PFSK-1 (cell line): ENCODE measurements around the gene STX18.

Experiments used
- FOXP2 ChIP-seq: optimal IDR thresholded peaks from 2 replicates; pipeline ENCODE3; 2011; ENCODE audit warnings: borderline replicate concordance, control low read depth, inconsistent platforms; ENCODE audit not compliant: insufficient read depth; ENCODE audit errors: extremely low read length, extremely low read depth
- POLR2AphosphoS5 ChIP-seq: IDR thresholded peaks from 2 replicates; pipeline ENCODE4 v1.6.1; 2012; ENCODE audit warnings: low read depth, mild to moderate bottlenecking, control low read depth, low read length, moderate library complexity
- REST ChIP-seq, 2 experiments: IDR thresholded peaks; 2 replicates each; pipeline versions ENCODE4 v1.6.1 to v1.8.0; 2011 to 2012; ENCODE audit warnings: low read depth in 2 of 2, low read length in 2 of 2, control low read depth in 1 of 2, inconsistent platforms in 1 of 2, mild to moderate bottlenecking in 1 of 2, moderate library complexity in 1 of 2; ENCODE audit not compliant: insufficient read depth in 1 of 2
- SIN3A ChIP-seq: IDR thresholded peaks from 2 replicates; pipeline ENCODE4 v1.6.1; 2012; ENCODE audit warnings: mild to moderate bottlenecking, low read length, moderate library complexity, borderline replicate concordance; ENCODE audit not compliant: insufficient read depth
- TAF1 ChIP-seq: IDR thresholded peaks from 2 replicates; pipeline ENCODE4 v1.6.1; 2012; ENCODE audit warnings: low read length, control low read depth, borderline replicate concordance; ENCODE audit not compliant: insufficient read depth

STX18 gene

GRCh38 chr4:4432341-4433125 is 109.3 kb downstream of the STX18 start:
- TF ChIP-seq REST (IDR thresholded peaks at IDR 0.05; ENCODE audit: insufficient read depth in 1 of 2, low read depth in 2 of 2, low read length in 2 of 2) (no peak), SIN3A (no peak), FOXP2 (no peak), POLR2AphosphoS5 (no peak), TAF1 (no peak)

- TF ChIP-seq FOXP2 = no peak
- no peak for TF ChIP-seq REST (IDR thresholded peaks at IDR 0.05; ENCODE audit: insufficient read depth in 1 of 2, low read depth in 2 of 2, low read length in 2 of 2)
- no peak for TF ChIP-seq SIN3A
- no peak for TF ChIP-seq POLR2AphosphoS5
- TF ChIP-seq TAF1 = no peak
These were observed 111.2 kb downstream of the STX18 start for GRCh38 chr4:4430492-4431195.

- no peak for TF ChIP-seq SIN3A
- no peak for TF ChIP-seq POLR2AphosphoS5
- no peak for TF ChIP-seq FOXP2
- no peak for TF ChIP-seq REST (IDR thresholded peaks at IDR 0.05; ENCODE audit: insufficient read depth in 1 of 2, low read depth in 2 of 2, low read length in 2 of 2)
- TF ChIP-seq TAF1 = no peak
These were observed 112.6 kb downstream of the STX18 start for GRCh38 chr4:4428966-4429875.

DNA sequence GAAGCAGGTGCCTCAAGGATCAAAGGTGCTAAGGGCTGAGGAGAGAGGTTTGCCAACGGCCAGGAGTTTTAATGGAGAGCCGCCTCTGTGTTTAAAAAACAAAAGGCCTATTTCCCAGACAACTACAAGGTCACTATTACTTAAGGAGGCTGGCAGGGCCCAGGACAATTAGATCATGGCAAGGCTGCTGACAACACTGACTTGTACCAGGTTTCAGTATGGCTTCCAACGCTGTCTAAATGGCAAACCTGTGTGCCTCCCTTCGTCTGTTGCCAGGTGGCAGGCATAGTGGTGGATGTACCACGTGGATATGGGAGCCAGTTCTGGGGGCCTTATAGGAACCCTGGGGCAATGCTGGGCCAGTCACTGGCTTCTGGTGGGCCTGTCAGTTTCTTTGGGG is 114.0 kb downstream of the STX18 start:
- no peak for TF ChIP-seq FOXP2
- TF ChIP-seq SIN3A = no peak
- no peak for TF ChIP-seq TAF1
- no peak for TF ChIP-seq POLR2AphosphoS5
